Hepatocyte (in vitro differentiated cells): ENCODE measurements around the gene GCNT2.

Experiments used
- CTCF ChIP-seq: fragments of 200-600 bp; sonication (generic); IDR thresholded peaks from 2 replicates; pipeline ENCODE4 v1.5.1; 2016; ENCODE audit warnings: antibody characterized with exemption, mild to moderate bottlenecking; ENCODE audit not compliant: poor library complexity
- EZH2 ChIP-seq: fragments of 200-600 bp; sonication (generic); IDR thresholded peaks from 2 replicates; pipeline ENCODE4 v1.6.1; 2016; ENCODE audit warnings: antibody characterized with exemption, mild to moderate bottlenecking, borderline replicate concordance

GRCh38 chr6:10521104-10521808 lies at the start of gene GCNT2:
- TF ChIP-seq CTCF (no peak), EZH2 (no peak)
